GM21360 (cell line): ENCODE measurements around the gene MIDN.

Experiments
- ATAC-seq: cut with Tn5 transposase; IDR thresholded peaks from one replicate; pipeline ENCODE4 v1.9.1; 2021; ENCODE audit warnings: mild to moderate bottlenecking, moderate library complexity; ENCODE audit not compliant: unreplicated experiment

The MIDN gene

GRCh38 chr19:1231729-1232637 lies 16.4 kb upstream of the MIDN start:
- ATAC-seq = no peak

GRCh38 chr19:1232652-1233072 lies 15.7 kb upstream of the MIDN start:
- no peak for ATAC-seq

- no peak for ATAC-seq
These were observed 15.2 kb upstream of the MIDN start for GRCh38 chr19:1233115-1233667.

- no peak for ATAC-seq
These were observed 14.1 kb upstream of the MIDN start for GRCh38 chr19:1234051-1234954.

- ATAC-seq = no peak
These were observed 13.4 kb upstream of the MIDN start for GRCh38 chr19:1234955-1235380.

GRCh38 chr19:1235625-1236538 lies 12.5 kb upstream of the MIDN start:
- ATAC-seq = no peak

- no peak for ATAC-seq
These were observed 11.8 kb upstream of the MIDN start for GRCh38 chr19:1236576-1236975.

- ATAC-seq = no peak
These were observed 11.2 kb upstream of the MIDN start for GRCh38 chr19:1237027-1237659.

GRCh38 chr19:1237754-1238368 lies 10.5 kb upstream of the MIDN start, which contains the start of gene CBARP:
Gene CBARP, minus strand, starts transcription at chr19:1238005. Its CDS starts 1,905 bp downstream, at chr19:1236100.
- no peak for ATAC-seq

- ATAC-seq = no peak
These were observed 9.7 kb upstream of the MIDN start for GRCh38 chr19:1238369-1239303.

GRCh38 chr19:1239420-1239795 lies 9.0 kb upstream of the MIDN start:
- ATAC-seq = no peak

- ATAC-seq = no peak
These were observed 8.3 kb upstream of the MIDN start for GRCh38 chr19:1239796-1240737.

GRCh38 chr19:1240925-1241324 lies 7.5 kb upstream of the MIDN start:
- ATAC-seq = no peak

GRCh38 chr19:1241417-1242095 lies 6.8 kb upstream of the MIDN start, which contains the start of gene ATP5F1D:
Gene ATP5F1D, plus strand, starts transcription at chr19:1241751. Its CDS starts 100 bp downstream, at chr19:1241851.
- ATAC-seq = peak; percentile 44

- no peak for ATAC-seq
These were observed 4.4 kb upstream of the MIDN start for GRCh38 chr19:1243768-1244692.
